NCI-H2081 (cell line): ENCODE data around the gene CACNA1B.
"Not testable (repeated sequence)": the region's sequence is repeated elsewhere in the genome, so short reads cannot be mapped to it uniquely, and the experiment has no call there.

Source experiments
- DNase-seq, 2 experiments: peaks; one replicate each; lab custom pipeline; 2025; lab: John Stamatoyannopoulos, UW

The CACNA1B gene

DNA sequence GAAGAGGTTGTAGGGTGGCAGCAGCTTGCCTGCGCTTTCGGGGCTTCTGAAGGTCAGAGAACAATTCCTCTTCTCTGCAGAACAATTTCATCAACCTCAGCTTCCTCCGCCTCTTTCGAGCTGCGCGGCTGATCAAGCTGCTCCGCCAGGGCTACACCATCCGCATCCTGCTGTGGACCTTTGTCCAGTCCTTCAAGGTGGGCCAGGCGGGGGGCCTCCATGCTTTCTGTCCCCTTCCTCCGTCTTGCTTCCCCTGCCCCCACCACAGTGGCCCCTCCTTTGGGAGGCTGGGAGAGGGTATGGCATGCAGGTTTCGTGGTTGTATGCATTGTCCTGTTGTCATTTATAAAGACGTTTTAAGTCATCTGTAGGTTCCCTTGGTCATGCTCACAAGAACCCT lies 195.8 kb downstream of the CACNA1B start:
- no peak for DNase-seq

DNA sequence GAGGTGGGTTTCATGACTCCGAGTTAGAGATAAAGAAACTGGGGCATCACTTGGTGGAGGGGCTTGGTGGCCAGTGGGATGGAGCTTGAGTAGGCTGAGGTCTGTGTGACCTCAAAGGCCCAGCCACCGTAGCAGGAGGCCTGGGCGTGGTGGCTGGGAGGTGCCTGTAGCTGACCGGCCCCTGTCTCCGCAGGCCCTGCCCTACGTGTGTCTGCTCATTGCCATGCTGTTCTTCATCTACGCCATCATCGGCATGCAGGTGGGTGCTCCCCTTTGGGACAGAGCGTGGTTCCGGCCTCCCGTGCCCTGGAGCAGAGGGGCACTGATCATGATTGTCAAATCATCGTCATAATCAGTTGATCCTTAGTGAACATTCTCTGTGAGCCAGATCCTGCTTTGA lies 196.2 kb downstream of the CACNA1B start:
- no peak for DNase-seq

DNA sequence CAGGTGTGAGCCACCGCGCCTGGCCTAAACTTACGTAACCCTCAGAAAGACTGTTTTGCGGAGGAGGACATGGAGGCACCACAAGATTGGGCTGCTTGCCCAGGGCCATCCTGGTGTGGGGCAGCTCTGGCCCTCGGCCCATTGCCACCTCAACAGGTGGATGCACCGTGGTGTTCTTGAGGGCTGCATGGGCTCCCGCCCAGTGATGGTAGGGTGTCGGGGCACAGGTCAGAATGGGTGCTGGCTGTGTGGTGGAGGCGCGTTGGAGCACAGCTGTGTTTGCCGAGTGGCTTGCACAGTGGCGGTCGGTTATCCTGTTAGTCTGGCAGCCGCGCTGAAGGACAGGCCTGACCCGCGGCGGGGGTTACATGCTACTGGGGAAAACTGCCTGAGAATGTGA lies 196.9 kb downstream of the CACNA1B start:
- DNase-seq: no peak

DNA sequence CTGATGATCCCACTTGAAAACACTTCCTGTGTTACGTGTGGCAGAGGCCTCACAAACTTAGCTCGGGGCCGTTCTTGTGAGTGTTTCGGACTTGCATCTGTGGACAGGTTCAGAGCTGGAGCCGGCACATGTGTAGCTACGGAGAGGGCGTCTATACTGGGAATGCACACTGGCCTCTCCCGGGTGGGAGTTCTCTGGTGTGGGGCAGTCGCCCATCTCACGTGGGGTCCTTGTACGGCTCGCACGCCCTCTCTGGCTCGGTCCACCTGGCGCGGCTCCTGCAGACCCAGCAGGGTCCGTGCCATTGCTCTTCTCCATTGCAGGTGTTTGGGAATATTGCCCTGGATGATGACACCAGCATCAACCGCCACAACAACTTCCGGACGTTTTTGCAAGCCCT lies 197.9 kb downstream of the CACNA1B start:
- no peak for DNase-seq

DNA sequence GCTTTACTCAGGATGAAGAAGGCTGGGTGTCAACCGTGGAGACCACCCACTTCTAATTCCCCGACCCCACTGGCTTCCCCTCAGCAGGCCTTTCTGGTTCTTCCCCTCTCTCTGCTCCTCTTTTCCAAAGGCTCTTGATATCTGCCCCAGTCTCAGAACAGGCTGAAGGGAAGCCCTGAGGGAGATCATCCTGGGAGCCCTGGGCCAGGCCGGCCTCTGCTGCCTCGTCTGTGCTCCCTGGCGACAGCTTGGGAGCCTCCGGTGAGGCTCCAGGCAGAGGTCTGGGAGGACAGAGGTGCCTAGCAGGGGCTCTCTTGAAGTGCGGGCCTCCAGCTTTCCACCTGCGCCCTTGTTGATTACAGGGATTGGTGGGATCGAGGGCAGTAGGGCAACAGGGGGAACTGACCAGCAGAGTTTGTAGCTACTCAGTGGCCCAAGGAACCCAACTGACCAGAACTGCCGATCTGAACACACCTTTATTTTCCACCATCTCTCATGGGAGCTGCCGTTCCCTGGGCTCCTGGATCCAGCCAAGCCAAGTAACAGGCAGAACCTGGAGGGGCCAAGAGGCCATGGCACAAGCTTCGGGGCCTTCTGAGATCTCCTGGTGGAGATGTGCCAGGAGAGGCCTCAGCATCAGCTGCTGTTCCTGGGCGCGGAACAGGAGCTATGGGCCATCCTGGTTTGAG lies 198.5 kb downstream of the CACNA1B start:
- DNase-seq: no peak

DNA sequence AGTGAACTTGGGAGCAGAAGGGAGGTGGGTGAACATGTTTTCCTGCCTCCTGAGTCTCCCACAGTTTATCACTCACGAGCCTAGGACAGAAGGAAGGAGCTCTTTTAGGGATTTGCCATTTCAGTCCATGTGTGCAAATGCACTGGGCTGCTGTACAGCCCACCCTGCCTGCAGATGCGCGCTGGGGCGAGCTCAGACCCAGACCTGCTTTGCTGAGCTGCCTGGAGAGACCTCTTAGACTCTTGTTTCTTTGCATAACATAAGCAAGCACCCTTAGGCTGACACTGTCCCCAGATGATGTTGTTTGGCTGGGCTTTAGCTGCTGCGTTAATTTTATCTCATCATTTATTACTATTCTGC lies 199.0 kb downstream of the CACNA1B start:
- no peak for DNase-seq

DNA sequence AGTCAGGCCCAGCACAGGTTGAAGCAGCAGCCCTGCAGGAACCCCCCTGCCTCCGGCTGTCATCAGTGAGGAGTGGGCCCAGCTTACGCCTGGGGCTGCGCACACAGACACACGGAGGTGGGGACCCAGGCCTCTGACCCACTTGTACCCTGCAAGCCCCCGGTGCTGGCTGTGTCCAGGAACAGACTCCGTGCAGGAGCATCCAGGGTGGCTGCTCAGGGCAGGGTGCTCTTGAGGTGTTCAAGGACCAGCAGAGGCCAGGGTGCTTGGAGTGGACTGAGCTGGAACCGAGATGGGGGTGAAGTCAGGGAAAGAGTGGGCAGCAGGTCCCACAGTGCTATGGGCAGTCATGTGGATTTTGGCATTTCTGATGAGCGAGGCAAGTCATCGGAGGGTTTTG lies 199.5 kb downstream of the CACNA1B start:
- no peak for DNase-seq

DNA sequence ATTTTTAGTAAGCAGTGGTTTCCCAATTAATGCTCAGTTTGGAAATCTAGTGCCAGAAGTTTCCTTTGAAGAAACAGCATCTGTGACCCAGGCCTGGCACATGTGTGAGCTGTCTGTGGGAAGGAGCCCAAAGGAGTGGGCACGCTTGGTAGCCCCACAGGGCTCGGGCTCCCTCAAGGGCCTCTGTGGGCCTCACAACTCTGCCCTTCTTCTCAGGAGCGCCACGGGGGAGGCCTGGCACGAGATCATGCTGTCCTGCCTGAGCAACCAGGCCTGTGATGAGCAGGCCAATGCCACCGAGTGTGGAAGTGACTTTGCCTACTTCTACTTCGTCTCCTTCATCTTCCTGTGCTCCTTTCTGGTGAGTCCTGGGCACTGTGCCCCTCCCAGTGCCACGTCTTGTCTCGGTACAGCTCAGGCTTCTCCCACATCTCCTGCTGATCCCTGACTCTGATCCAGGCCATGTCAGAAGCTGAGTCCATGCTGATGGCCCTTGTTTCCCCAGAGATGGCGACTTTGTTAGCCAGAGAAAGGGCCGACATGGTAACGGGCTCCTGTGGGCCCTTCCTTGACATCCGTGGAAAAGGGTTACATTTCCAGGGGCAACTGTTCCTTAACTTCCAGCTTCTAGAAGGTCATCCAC lies 200.4 kb downstream of the CACNA1B start:
- no peak for DNase-seq

DNA sequence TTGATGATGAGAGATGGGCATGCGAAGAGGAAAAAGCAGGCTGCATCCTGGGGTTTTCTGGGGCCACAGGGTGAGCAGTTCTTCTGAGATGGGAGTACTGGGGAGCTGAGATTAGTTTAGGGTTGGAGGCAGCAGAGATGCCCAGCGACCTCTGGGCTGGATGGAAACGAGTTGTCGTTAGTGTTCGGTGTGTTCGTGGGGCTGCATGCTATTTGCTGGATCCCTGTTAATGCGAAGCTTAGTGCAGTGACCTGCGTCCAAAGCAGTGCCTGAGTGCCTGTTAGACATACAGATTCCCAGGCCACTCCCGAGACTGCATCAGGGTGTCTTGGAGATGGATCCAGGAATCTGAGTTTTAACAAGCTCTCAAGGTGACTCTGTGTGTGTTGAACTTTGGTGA lies 201.3 kb downstream of the CACNA1B start:
- DNase-seq: no peak

DNA sequence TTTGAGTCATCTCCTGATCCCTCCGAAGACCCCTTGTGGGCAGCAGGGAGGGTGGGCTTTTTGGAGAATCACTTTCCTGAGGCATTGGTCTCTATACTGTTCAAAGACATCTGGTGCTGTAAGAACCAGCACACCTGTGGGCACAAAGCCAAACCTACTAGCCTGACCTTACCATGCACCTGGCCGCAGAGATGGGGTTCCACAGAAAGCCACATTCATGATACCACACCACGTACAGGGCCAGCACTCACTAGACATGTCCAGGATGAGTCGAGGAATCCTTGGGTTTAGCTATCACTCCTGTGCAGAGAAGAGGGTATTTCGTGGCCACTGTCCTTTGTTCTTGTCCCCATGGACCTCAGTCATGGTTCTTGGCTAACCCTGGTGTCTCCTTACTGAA lies 203.4 kb downstream of the CACNA1B start:
- DNase-seq: no peak

DNA sequence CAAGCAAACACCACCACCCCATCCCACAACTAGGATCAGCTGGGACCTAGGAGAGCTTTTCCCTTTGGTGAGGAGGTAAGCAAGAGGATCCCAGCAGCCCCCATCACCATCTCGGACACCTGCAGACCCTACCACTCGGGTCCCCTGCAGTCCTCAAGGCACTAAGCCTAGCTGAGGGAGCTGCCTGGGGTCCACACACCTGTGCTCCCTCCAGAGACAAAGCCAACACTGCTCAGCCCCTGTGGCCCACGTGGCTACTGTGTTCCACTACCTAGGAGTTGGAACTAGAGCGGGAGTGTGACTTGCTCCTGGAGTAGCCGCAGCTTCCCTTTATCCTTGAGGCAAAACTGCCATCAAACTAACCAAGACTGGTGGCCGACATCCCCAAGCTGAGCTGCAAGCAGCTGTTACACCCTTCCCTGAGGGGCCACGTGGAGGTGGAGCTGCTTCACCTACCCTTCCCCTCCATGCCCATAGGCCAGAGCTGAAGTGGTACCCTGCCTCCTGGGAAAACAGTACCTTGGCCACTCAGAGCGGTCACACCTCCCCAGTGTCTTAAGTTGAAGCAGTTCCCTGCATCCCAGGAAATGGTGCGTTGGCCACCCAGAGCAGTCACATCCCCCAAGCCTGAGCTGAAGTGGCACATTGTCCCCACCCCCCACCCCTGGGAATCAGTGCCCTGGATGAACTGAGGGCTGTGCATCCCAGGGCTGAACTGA lies 205.5 kb downstream of the CACNA1B start:
- no peak for DNase-seq

DNA sequence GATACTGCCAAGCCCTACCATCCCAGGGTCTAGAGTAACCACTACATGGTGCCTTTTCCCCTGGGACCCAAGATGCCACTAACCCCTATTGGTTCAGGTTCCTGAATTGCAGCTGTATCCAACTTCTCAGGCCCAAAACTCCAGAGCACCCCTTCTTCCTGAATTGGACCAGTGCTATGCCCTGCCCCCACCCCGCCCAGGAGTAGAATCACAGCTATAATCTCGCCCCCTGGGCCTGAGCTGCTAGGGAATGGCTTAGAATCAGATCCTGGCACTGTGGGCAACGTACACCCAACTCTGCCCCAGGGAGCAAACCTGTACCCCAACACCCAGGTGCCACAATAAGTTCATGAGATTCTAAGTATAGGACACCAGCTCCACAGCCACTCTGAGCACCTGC lies 206.3 kb downstream of the CACNA1B start:
- DNase-seq: no peak

DNA sequence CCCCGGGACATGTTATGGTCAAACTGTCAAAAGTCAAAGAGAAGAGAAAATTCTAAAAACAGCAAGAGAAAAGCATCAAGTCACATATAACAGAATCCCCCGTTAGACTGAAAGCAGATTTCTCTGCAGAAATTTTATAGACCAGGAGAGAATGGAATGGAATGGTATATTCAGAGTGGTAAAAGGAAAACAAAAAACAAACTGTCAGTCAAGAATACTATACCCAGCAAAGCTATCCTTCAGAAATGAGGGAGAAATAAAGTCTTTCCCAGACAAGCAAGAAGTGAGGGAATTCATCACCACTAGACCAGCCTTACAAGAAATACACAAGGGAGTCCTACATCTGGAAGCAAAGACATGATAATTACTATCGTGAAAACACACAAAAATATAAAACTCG lies 208.0 kb downstream of the CACNA1B start:
- no peak for DNase-seq

DNA sequence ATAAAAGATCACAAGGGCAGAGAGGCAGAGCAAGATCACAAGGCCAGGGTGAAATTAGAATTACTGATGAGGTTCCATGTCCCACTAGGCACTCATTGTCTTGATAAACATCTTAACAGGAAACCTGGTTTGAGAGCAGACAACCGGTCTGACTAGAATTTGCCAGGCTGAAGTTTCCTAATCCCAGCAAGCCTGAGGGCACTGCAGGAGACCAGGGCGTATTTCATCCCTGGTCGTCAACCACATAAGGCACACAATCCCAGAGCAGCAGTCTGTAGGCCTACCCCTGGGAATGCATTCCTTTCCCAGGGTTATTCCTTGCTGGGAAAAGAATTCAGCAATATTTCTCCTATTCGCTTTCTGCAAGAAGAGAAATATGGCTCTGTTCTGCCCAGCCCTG lies 214.5 kb downstream of the CACNA1B start:
- not testable (repeated sequence) for DNase-seq

DNA sequence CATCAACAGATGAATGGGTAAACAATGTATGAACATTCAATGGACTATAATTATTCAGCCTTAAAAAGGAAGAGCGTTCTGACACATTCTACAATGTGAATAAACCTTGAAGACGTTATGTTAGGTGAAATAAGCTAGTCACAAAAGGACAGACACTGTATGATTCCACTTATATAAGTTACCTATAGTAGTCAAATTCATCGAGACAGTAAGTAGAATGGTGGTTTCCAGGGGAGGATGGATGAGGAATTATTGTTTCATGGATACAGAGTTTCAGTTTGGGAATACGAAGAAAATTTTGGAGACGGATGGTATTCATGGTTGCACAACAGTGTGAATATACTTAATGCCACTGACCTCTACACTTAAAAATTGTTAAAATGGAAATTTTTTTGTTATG lies 216.4 kb downstream of the CACNA1B start:
- DNase-seq: no peak

DNA sequence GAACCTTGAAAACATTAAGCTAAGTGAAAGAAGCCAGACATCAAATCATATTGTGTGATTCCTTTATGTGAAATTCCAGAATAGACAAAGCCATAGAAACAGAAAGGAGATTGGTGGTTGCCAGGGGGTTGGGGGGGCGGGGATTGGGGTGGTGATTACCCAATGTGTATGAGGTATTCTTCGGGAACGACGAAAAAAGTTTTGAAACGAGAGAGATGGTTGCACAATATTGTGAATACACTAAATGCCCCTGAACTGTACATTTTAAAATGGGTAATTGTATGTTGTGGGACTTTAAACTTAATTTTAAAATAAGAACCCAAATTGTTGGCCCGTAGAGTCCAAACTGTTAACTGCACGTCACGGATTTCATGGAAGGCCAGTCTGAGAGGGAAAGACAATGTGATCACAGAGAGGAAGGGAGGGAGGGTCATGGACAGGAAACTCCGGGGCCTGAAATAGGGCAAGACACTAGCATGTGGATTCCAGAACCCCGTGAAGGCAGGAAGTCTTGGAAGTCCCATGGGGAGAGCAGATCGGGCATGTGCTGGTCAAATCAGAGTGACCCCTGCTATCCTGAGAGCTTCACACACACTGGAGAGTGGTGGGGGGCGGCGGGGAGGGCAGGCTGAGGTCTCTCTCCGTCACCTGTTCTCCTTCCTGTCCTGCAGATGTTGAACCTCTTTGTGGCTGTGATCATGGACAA lies 218.4 kb downstream of the CACNA1B start:
- DNase-seq: no peak

DNA sequence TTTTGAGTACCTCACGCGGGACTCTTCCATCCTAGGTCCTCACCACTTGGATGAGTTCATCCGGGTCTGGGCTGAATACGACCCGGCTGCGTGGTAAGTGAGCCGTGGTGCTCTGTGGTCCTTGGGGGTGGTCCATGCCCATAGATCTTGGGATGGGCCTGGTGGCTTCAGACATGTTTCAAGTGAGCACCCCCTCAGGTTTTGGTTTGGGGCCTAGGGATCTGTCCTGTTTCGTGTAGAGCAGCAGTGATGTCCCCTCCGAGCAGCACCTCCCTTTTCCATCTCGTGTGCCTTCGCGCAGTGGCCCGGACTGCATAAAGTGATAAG lies 218.9 kb downstream of the CACNA1B start:
- no peak for DNase-seq

DNA sequence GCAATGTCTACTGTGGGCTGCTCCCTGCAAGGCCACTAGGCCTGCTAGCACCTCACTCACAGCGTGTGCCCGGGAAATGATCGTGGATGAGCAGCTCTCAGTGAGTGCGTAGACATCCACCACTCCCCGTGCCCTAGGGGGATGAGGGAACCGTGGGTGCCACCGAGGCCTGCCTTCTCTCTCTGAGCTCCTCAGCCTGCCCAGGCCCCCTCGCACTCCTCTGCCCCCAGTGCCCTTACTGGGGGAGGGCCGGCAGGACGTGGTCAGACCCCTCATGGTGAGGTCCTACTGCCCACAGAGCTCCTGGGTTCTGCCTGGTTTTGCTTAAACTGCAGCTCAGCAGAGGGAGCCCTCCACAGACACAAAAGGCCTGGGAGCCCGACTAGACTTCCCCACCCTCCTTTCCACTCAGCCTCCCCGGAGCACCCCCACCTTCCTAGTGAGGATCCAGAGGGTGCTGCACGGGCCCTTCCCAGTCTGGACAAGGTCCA lies 220.0 kb downstream of the CACNA1B start:
- DNase-seq: no peak

DNA sequence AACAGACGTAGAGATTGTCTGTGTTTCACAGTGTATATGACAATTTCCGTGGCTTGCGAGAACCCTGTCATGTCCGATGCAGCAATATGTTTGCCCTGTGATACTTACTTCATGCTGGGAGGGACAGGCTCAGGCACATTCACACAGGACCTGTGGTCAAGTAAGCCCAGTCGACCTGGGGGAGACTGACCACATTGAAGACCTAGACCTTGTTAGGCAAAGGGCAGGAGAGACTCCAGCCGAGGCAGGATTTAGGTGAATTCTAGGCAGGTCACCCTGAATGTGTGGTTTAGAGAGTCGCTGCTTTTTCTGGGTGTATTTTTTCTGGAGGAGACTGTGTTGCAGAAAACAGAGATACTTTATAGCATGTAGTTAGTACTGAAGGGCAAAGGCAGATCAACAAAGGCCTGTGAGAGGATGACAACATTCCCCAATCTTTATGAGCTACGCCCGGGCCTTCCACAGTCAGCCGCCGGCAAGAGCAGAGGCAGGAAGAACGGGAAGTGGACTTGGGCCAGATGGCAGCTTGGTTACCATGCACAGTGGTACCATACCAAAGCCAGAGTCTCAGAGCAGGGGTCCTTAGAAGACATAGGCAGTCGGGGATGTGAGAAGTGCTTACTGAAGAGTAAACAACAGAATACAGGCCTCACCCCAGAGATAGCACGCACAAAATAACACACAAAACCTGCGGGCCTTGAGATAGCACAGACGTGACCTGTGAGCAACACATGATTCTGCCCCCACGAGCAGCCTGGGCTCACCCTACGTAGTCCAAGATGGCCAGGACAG lies 220.7 kb downstream of the CACNA1B start:
- no peak for DNase-seq

DNA sequence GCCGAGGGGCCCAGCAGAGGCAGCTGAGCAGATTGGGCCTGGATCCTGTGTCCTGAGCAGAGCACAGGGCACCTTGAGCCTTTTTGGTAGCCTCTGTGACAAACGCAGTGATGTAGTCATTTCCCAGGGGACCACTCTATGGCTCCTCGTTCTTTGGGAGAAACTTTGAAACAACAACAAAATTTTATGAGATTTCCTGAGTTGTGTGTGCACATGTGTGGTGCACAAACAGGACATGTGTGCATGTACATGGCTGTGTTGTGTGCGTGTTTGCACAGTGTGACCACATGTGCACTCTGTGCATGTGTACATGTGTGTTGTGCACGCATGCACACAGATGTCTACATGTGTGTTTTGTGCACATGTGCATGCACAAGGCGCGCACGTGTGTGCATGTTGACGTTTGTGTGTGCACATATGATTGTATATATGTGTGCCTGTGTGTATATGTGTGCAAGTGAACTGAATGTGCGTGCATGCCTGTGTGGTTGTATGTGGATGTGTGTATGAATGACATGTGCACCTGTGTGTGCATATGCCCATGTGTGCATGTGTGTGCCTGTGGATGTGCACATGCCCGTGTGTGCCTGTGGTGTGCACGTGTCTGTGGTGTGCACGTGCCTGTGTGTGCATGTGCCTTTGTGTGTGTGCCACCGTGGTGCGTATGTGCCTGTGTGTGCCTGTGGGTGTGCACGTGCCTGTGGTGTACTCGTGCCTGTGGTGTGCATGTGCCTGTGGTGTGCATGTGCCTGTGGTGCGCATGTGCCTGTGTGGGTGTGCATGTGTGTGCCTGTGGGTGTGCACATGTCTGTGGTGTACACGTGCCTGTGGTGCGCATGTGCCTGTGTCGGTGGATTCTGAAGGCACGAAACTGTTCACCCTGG lies 221.6 kb downstream of the CACNA1B start:
- DNase-seq: no peak
